KOPT-K1 (cell line): ENCODE data around the gene SEPTIN1.
"Not testable (repeated sequence)": the region's sequence is repeated elsewhere in the genome, so short reads cannot be mapped to it uniquely, and the experiment has no call there.

ENCODE experiments used
- H3K27ac ChIP-seq: fragments of 200-600 bp; sonication (generic); 2 replicates; pipeline ENCODE4 v1.5.1; 2016; ENCODE audit warnings: antibody characterized with exemption, mild to moderate bottlenecking, low read depth, low read length; ENCODE audit not compliant: poor library complexity, severe bottlenecking
- H3K36me3 ChIP-seq: fragments of 200-600 bp; sonication (generic); 2 replicates; pipeline ENCODE4 v1.5.1; 2017; ENCODE audit warnings: antibody characterized with exemption, mild to moderate bottlenecking, low read length, moderate library complexity; ENCODE audit not compliant: insufficient read depth
- H3K9me3 ChIP-seq: fragments of 200-600 bp; sonication (generic); 2 replicates; pipeline ENCODE4 v1.5.1; 2017; ENCODE audit warnings: antibody characterized with exemption, low read length, mild to moderate bottlenecking; ENCODE audit not compliant: insufficient read depth, poor library complexity, severe bottlenecking

The SEPTIN1 gene

GRCh38 chr16:30349675-30350074, 32.7 kb downstream of the SEPTIN1 start:
- H3K27ac ChIP-seq: no peak overlapping the region
- H3K9me3 ChIP-seq: no peaks in the 10 kb centered on the region
- H3K36me3 ChIP-seq: peaks cover 52% of the 10 kb centered on the region

- H3K27ac ChIP-seq: no peak overlapping the region
- no peaks in the 10 kb centered on the region for H3K9me3 ChIP-seq
- peaks cover 51% of the 10 kb centered on the region for H3K36me3 ChIP-seq
Measured at GRCh38 chr16:30348929-30349328, 33.4 kb downstream of the SEPTIN1 start.

GRCh38 chr16:30348113-30348512, 34.2 kb downstream of the SEPTIN1 start:
- H3K36me3 ChIP-seq: peaks cover 43% of the 10 kb centered on the region
- no peak overlapping the region for H3K27ac ChIP-seq
- no peaks in the 10 kb centered on the region for H3K9me3 ChIP-seq

- Histone ChIP-seq H3K27ac (no peak overlapping the region), H3K36me3 (peaks cover 24% of the 10 kb centered on the region), H3K9me3 (no peaks in the 10 kb centered on the region)
Measured at GRCh38 chr16:30346286-30346685, 36.1 kb downstream of the SEPTIN1 start.

- not testable (repeated sequence) for H3K9me3 ChIP-seq, H3K36me3 ChIP-seq, H3K27ac ChIP-seq
Measured at GRCh38 chr16:30343491-30343820, 38.9 kb downstream of the SEPTIN1 start.

GRCh38 chr16:30342751-30343490, 39.4 kb downstream of the SEPTIN1 start:
- Histone ChIP-seq H3K36me3 (no peaks in the 10 kb centered on the region; the same call in 1 of the 2 replicates), H3K27ac (peak overlapping the region; percentile 29), H3K9me3 (no peaks in the 10 kb centered on the region)

- peak overlapping the region; percentile 29 for H3K27ac ChIP-seq
- not testable (repeated sequence) for H3K36me3 ChIP-seq, H3K9me3 ChIP-seq
Measured at GRCh38 chr16:30341971-30342370, 40.4 kb downstream of the SEPTIN1 start.

GRCh38 chr16:30340621-30341020, 41.7 kb downstream of the SEPTIN1 start:
- H3K27ac ChIP-seq: peak overlapping the region; percentile 24
- H3K36me3 ChIP-seq: no peaks in the 10 kb centered on the region
- H3K9me3 ChIP-seq: no peaks in the 10 kb centered on the region

- H3K27ac ChIP-seq, H3K9me3 ChIP-seq, H3K36me3 ChIP-seq: not testable (repeated sequence)
Measured at GRCh38 chr16:30338715-30339114, 43.6 kb downstream of the SEPTIN1 start.

GRCh38 chr16:30337964-30338357, 44.4 kb downstream of the SEPTIN1 start:
- H3K27ac ChIP-seq, H3K9me3 ChIP-seq, H3K36me3 ChIP-seq: not testable (repeated sequence)

- Histone ChIP-seq H3K36me3 (no peaks in the 10 kb centered on the region), H3K9me3 (no peaks in the 10 kb centered on the region), H3K27ac (peak overlapping the region; percentile 73)
Measured at GRCh38 chr16:30335598-30336474, 46.5 kb downstream of the SEPTIN1 start.

GRCh38 chr16:30335028-30335597, 47.2 kb downstream of the SEPTIN1 start:
- peak overlapping the region; percentile 73 for H3K27ac ChIP-seq
- H3K9me3 ChIP-seq, H3K36me3 ChIP-seq: not testable (repeated sequence)

- not testable (repeated sequence) for H3K36me3 ChIP-seq, H3K9me3 ChIP-seq
- H3K27ac ChIP-seq: peak overlapping the region; percentile 73
Measured at GRCh38 chr16:30334473-30334989, 47.8 kb downstream of the SEPTIN1 start.
